Mesenchymal stem cell (in vitro differentiated cells and primary cell): ENCODE results near the gene ZBTB16.

Experiments
- DNase-seq: peaks from one replicate; pipeline ENCODE4 v3.0.0-alpha.2; 2013
- H2AFZ ChIP-seq: one replicate; pipeline ENCODE4 v1.6.1; 2013; ENCODE audit warnings: low read depth, mild to moderate bottlenecking, control low read depth, inconsistent platforms, low read length, moderate library complexity
- H2AK5ac ChIP-seq: 2 replicates; pipeline ENCODE4 v1.6.1; 2013; ENCODE audit warnings: low read length, moderate library complexity, mild to moderate bottlenecking, inconsistent platforms; ENCODE audit not compliant: severe bottlenecking
- H2BK120ac ChIP-seq: one replicate; pipeline ENCODE4 v1.6.1; 2013; ENCODE audit warnings: low read depth, mild to moderate bottlenecking, inconsistent platforms, low read length, moderate library complexity
- H2BK12ac ChIP-seq, 2 experiments: one replicate each; pipeline ENCODE4 v1.6.1; 2013; ENCODE audit warnings: inconsistent platforms in 2 of 2, low read length in 2 of 2, mild to moderate bottlenecking in 2 of 2, moderate library complexity in 2 of 2, control low read depth in 1 of 2
- H2BK15ac ChIP-seq: one replicate; pipeline ENCODE4 v1.6.1; 2013; ENCODE audit warnings: mild to moderate bottlenecking, low read depth, inconsistent platforms; ENCODE audit not compliant: poor library complexity, severe bottlenecking
- H2BK5ac ChIP-seq: 2 replicates; pipeline ENCODE4 v1.6.1; 2013; ENCODE audit warnings: low read depth, mild to moderate bottlenecking, low read length, control low read depth, inconsistent platforms; ENCODE audit not compliant: poor library complexity, severe bottlenecking
- H3K14ac ChIP-seq, 2 experiments: one replicate each; pipeline ENCODE4 v1.6.1; 2013; ENCODE audit warnings: inconsistent platforms in 2 of 2, low read length in 2 of 2, control low read depth in 1 of 2, mild to moderate bottlenecking in 1 of 2, moderate library complexity in 1 of 2
- H3K18ac ChIP-seq, 2 experiments: one replicate each; pipeline ENCODE4 v1.6.1; 2013; ENCODE audit warnings: inconsistent platforms in 2 of 2, low read length in 2 of 2, control low read depth in 1 of 2, low read depth in 1 of 2, mild to moderate bottlenecking in 1 of 2
- H3K23ac ChIP-seq, 2 experiments: one replicate each; pipeline ENCODE4 v1.6.1; 2013; ENCODE audit warnings: inconsistent platforms in 2 of 2, low read length in 2 of 2, mild to moderate bottlenecking in 2 of 2, moderate library complexity in 2 of 2, control low read depth in 1 of 2
- H3K27ac ChIP-seq: 2 replicates; pipeline ENCODE4 v1.5.1; 2013; ENCODE audit warnings: mild to moderate bottlenecking, moderate library complexity, low read length, control low read depth, inconsistent platforms; ENCODE audit not compliant: poor library complexity, severe bottlenecking
- H3K27me3 ChIP-seq, 2 experiments: 2 replicates each; pipeline versions ENCODE4 v1.6.1 to v1.7.0; 2013; ENCODE audit warnings: low read length in 2 of 2, mild to moderate bottlenecking in 2 of 2, moderate library complexity in 2 of 2, control low read depth in 1 of 2, inconsistent platforms in 1 of 2; ENCODE audit not compliant: control insufficient read depth in 1 of 2, insufficient read depth in 1 of 2
- H3K36me3 ChIP-seq, 2 experiments: 2 replicates each; pipeline versions ENCODE4 v1.6.1 to v1.7.0; 2013; ENCODE audit warnings: low read length in 2 of 2, control low read depth in 1 of 2, inconsistent platforms in 1 of 2, low read depth in 1 of 2, mild to moderate bottlenecking in 1 of 2; ENCODE audit not compliant: insufficient read depth in 2 of 2, control insufficient read depth in 1 of 2
- H3K4ac ChIP-seq, 2 experiments: one replicate each; pipeline ENCODE4 v1.6.1; 2013; ENCODE audit warnings: inconsistent platforms in 2 of 2, low read length in 2 of 2, mild to moderate bottlenecking in 2 of 2, moderate library complexity in 2 of 2, control low read depth in 1 of 2, low read depth in 1 of 2
- H3K4me1 ChIP-seq: 2 replicates; pipeline ENCODE4 v1.6.1; 2013; ENCODE audit warnings: low read depth, low read length, control low read depth; ENCODE audit not compliant: control insufficient read depth, insufficient read depth
- H3K4me2 ChIP-seq: 2 replicates; pipeline ENCODE4 v1.6.1; 2013; ENCODE audit warnings: low read length, mild to moderate bottlenecking, inconsistent platforms; ENCODE audit not compliant: poor library complexity, severe bottlenecking
- H3K4me3 ChIP-seq, 2 experiments: 2 replicates each; pipeline versions ENCODE4 v1.5.1 to v1.7.0; 2013; ENCODE audit warnings: low read length in 2 of 2, mild to moderate bottlenecking in 2 of 2, control low read depth in 1 of 2, low read depth in 1 of 2; ENCODE audit not compliant: insufficient read depth in 1 of 2
- H3K79me1 ChIP-seq: replicated peaks from 2 replicates; pipeline ENCODE4 v1.6.1; 2013; ENCODE audit warnings: mild to moderate bottlenecking, control low read depth, low read length, inconsistent platforms; ENCODE audit not compliant: poor library complexity, severe bottlenecking
- H3K9ac ChIP-seq: 2 replicates; pipeline ENCODE4 v1.7.0; 2013; ENCODE audit warnings: mild to moderate bottlenecking, low read length, moderate library complexity
- H3K9me3 ChIP-seq: 2 replicates; pipeline ENCODE4 v1.7.0; 2013; ENCODE audit warnings: mild to moderate bottlenecking, low read length; ENCODE audit not compliant: control insufficient read depth
- H4K8ac ChIP-seq: one replicate; pipeline ENCODE4 v1.6.1; 2013; ENCODE audit warnings: inconsistent platforms, mild to moderate bottlenecking, low read length, moderate library complexity
- H4K91ac ChIP-seq: one replicate; pipeline ENCODE4 v1.6.1; 2013; ENCODE audit warnings: mild to moderate bottlenecking, low read length, inconsistent platforms
- WGBS: methylation state at CpG from one replicate; pipeline ENCODE4 v1.1.7; 2013; ENCODE audit warnings: mixed read lengths; 5-methylcytosine and 5-hydroxymethylcytosine counted together

ZBTB16 gene

DNA sequence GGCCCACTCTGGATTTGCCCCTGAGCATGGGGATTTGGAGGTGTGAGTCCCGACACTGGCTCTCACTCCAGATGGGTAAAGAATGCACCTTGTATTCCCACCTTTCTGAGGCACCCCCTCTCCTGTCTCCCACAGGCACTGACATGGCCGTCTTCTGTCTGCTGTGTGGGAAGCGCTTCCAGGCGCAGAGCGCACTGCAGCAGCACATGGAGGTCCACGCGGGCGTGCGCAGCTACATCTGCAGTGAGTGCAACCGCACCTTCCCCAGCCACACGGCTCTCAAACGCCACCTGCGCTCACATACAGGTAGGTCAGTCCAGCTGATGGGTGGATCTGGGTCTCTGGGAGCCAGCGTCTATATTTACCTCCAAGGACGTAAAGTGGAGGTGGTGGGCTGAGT is 182.5 kb downstream of the ZBTB16 start:
- no peaks in the 10 kb centered on the region for H3K9me3 ChIP-seq
- H3K36me3 ChIP-seq = no peaks in the 10 kb centered on the region
- no peak overlapping the region for H4K91ac ChIP-seq
- no peak overlapping the region for H3K4me2 ChIP-seq
- H3K4me3 ChIP-seq = no peak overlapping the region
- H3K9ac ChIP-seq = no peak overlapping the region
- H3K23ac ChIP-seq = no peak overlapping the region
- no peak overlapping the region for H2BK5ac ChIP-seq
- no peak overlapping the region for H2BK120ac ChIP-seq
- H4K8ac ChIP-seq = no peak overlapping the region
- H3K79me1 ChIP-seq = no peaks in the 10 kb centered on the region
- no peak overlapping the region for H2AFZ ChIP-seq
- H3K4me1 ChIP-seq = no peaks in the 10 kb centered on the region
- H3K27me3 ChIP-seq = peaks cover 56 to 68% of the 10 kb centered on the region in 2 experiments
- no peak overlapping the region for H3K4ac ChIP-seq
- no peak overlapping the region for H3K27ac ChIP-seq
- no peak overlapping the region for H2AK5ac ChIP-seq
- no peak overlapping the region for H3K18ac ChIP-seq
- H2BK12ac ChIP-seq = no peak overlapping the region
- no peak for DNase-seq
- H3K14ac ChIP-seq = peak overlapping the region in 1 of 2 experiments; percentile 47
- no peak overlapping the region for H2BK15ac ChIP-seq
- WGBS = 95% methylated on average over 15 of the region's 15 CpGs

DNA sequence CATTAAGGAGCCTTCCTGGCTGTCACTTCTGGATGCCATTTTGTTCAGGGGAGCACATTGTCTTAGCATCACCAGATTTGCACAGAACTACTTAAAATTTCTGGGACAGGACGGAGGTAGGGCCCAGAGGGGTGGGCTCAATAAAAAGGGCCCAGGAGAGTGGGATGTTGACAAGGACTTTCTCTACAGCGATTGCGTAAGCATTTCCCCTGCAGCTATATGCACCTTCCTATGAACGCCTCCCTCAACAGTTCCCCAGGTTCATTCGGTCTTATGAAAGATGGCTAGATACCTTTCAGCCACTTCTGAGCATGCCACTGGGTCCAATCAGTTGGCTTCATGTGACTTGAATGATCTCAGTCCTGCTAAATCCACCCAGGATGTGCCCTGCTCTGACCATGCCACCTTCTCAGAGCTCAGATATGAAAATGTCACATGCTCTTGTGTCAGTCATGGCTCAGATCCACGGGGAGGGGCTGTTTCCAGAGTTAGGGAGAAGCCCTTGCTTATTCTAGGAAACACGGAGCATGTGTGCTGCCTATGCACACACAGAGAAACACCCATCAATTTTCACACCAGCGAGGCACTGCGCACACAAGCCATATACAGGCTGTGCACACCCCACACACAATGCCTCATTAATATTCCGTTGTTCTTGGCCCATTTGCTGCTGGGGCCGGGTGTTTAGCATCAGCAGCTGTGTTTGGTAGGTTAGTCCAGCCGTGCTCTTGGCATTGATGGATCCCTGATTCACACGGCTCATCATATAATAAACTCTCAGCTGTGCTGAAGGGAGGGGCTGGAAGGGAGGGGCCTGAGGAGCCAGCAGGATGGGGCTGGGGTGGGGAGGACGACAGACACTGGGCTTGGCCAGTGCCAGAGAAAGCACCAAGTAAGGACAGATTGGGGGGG is 184.2 kb downstream of the ZBTB16 start:
- Histone ChIP-seq H3K36me3 (no peaks in the 10 kb centered on the region), H3K9me3 (no peaks in the 10 kb centered on the region), H3K4me3 (no peak overlapping the region), H3K4ac (no peak overlapping the region), H3K14ac (no peak overlapping the region), H3K27ac (no peak overlapping the region), H2BK5ac (no peak overlapping the region), H3K9ac (no peak overlapping the region), H4K8ac (no peak overlapping the region), H2BK120ac (no peak overlapping the region), H3K23ac (no peak overlapping the region), H3K79me1 (no peaks in the 10 kb centered on the region), H2BK15ac (no peak overlapping the region), H4K91ac (no peak overlapping the region), H2AK5ac (no peak overlapping the region), H3K18ac (no peak overlapping the region), H2AFZ (no peak overlapping the region), H3K4me2 (no peak overlapping the region), H3K27me3 (peaks cover 51 to 60% of the 10 kb centered on the region in 2 experiments), H2BK12ac (no peak overlapping the region), H3K4me1 (no peaks in the 10 kb centered on the region)
- DNase-seq = no peak
- WGBS = 88% methylated on average over 13 of the region's 14 CpGs

DNA sequence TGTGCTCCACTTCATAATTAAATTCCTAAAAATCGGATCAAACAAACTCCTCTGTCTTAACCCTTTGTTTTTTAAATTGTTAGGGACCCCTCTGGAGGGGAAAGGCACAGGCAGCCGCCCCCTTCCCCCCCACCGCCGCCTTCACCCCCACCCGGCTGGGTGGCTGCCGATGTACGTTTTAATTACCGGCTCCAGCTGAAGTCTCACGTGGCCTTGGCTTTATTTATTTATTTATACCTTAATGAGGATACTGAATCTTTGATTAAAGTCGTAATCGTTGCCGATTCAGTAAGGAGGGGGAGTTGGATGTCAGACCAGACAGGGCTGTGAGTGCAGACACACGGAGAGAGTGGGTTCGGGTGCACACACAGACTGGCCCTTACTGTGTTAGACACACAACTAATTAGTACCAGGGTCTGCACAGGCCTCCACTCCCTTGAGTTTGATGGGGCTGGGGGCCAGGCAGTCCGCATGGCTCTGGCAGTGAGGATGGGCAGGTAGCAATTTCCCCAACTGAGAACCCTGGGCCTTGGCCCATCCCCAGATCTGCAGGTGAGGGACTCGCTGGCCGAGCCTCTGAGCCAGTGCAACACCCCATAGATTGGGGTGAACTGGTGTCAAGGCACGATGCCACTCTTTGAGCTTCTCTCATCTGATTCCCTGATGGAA is 185.3 kb downstream of the ZBTB16 start:
- Histone ChIP-seq H3K4me3 (no peak overlapping the region), H2BK120ac (no peak overlapping the region), H3K9ac (no peak overlapping the region), H3K36me3 (no peaks in the 10 kb centered on the region), H3K79me1 (no peaks in the 10 kb centered on the region), H4K91ac (no peak overlapping the region), H3K18ac (no peak overlapping the region), H3K23ac (no peak overlapping the region), H2BK5ac (no peak overlapping the region), H3K14ac (no peak overlapping the region), H2BK12ac (no peak overlapping the region), H3K4me2 (no peak overlapping the region), H3K4ac (no peak overlapping the region), H2AK5ac (no peak overlapping the region), H3K4me1 (no peaks in the 10 kb centered on the region), H3K27me3 (peaks cover 41 to 49% of the 10 kb centered on the region in 2 experiments), H2AFZ (no peak overlapping the region), H4K8ac (no peak overlapping the region), H3K27ac (no peak overlapping the region), H3K9me3 (no peaks in the 10 kb centered on the region), H2BK15ac (no peak overlapping the region)
- DNase-seq = no peak
- 92% methylated on average over 17 of the region's 18 CpGs for WGBS

DNA sequence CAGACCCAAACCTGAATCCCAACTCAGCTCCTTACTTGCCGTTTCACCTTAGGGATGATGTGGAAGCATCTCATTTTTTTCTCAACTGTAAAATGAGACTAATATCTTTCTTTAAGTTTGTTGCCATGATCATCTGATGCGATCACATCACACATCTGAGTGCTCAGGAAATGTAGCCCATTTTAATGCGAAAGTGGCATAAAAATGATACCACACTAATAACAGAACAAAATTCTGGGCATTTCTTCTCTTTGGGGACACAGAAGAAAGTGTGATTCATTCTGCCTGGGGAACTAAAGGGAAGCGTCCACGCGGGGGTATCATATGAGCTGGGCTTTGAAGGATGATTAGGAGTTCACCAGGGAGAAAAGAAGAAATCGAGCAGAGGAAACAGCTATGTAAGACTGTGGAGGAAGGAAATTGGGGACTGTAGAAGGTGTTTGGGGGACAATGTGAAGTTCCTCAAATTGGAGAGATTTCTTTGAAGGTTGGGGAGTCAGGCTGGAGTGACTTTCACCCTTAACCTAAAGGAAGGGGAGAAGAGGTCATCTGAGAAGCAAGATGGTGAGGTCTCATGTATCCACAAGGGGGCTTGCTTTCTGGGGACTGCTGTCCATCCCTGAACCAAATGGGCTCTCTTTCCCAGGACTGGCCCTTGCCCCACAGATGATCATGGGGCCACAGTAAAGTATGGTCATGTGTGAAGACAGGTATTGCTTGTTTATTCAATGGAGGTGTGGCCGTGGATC is 187.0 kb downstream of the ZBTB16 start:
- H3K27ac ChIP-seq = no peak overlapping the region
- H3K4me3 ChIP-seq = no peak overlapping the region
- no peak overlapping the region for H3K9ac ChIP-seq
- H3K9me3 ChIP-seq = no peaks in the 10 kb centered on the region
- no peak overlapping the region for H2BK12ac ChIP-seq
- WGBS = 98% methylated on average over 7 of the region's 8 CpGs
- no peak overlapping the region for H4K91ac ChIP-seq
- no peak overlapping the region for H2AK5ac ChIP-seq
- no peak overlapping the region for H2BK15ac ChIP-seq
- H3K23ac ChIP-seq = no peak overlapping the region
- no peaks in the 10 kb centered on the region for H3K36me3 ChIP-seq
- H3K79me1 ChIP-seq = no peaks in the 10 kb centered on the region
- no peak overlapping the region for H3K4me2 ChIP-seq
- H3K27me3 ChIP-seq = peaks cover 38 to 47% of the 10 kb centered on the region in 2 experiments
- H2BK5ac ChIP-seq = no peak overlapping the region
- no peak overlapping the region for H3K14ac ChIP-seq
- no peak overlapping the region for H2BK120ac ChIP-seq
- H3K4ac ChIP-seq = no peak overlapping the region
- no peak overlapping the region for H3K18ac ChIP-seq
- H2AFZ ChIP-seq = no peak overlapping the region
- no peak overlapping the region for H4K8ac ChIP-seq
- no peaks in the 10 kb centered on the region for H3K4me1 ChIP-seq
- no peak for DNase-seq
